IMR-90 (cell line): Measurements from ENCODE around the gene PPARG.

Source experiments
- BHLHE40 ChIP-seq: fragments of 150-350 bp; IDR thresholded peaks from 2 replicates; pipeline ENCODE4 v1.6.1; 2016; ENCODE audit warnings: mild to moderate bottlenecking, low read depth, low read length
- FOS ChIP-seq: fragments of 150-350 bp; IDR thresholded peaks from 2 replicates; pipeline ENCODE4 v1.6.1; 2016; ENCODE audit warnings: low read depth, low read length
- MAFK ChIP-seq: IDR thresholded peaks from 2 replicates; pipeline ENCODE4 v1.6.1; 2012; ENCODE audit warnings: low read depth, low read length, improper control_type of control experiment
- NFE2L2 ChIP-seq: fragments of 150-350 bp; IDR thresholded peaks from 2 replicates; pipeline ENCODE4 v1.6.1; 2016; ENCODE audit warnings: low read depth, mild to moderate bottlenecking, low read length
- POLR2A ChIP-seq: IDR thresholded peaks from 2 replicates; pipeline ENCODE4 v1.6.1; 2012; ENCODE audit warnings: mild to moderate bottlenecking, low read depth, low read length
- RAD21 ChIP-seq: IDR thresholded peaks from 2 replicates; pipeline ENCODE4 v1.6.1; 2012; ENCODE audit warnings: low read length, improper control_type of control experiment
- RCOR1 ChIP-seq: IDR thresholded peaks from 2 replicates; pipeline ENCODE4 v1.6.1; 2012; ENCODE audit warnings: mild to moderate bottlenecking, low read length, improper control_type of control experiment; ENCODE audit not compliant: insufficient replicate concordance
- RFX5 ChIP-seq: IDR thresholded peaks from 2 replicates; pipeline ENCODE4 v1.8.0; 2012; ENCODE audit warnings: low read depth, mild to moderate bottlenecking, low read length, moderate library complexity
- SMC3 ChIP-seq: fragments of 150-350 bp; IDR thresholded peaks from 2 replicates; pipeline ENCODE4 v1.6.1; 2016; ENCODE audit warnings: low read depth, mild to moderate bottlenecking, antibody characterized with exemption, low read length, moderate library complexity
- TF ChIP-seq, protein P1 (sequence below): conservative IDR thresholded peaks from 2 replicates; pipeline ENCODE4 v1.5.1; 2012; ENCODE audit warnings: mild to moderate bottlenecking, low read depth, low read length, improper control_type of control experiment

DNA sequence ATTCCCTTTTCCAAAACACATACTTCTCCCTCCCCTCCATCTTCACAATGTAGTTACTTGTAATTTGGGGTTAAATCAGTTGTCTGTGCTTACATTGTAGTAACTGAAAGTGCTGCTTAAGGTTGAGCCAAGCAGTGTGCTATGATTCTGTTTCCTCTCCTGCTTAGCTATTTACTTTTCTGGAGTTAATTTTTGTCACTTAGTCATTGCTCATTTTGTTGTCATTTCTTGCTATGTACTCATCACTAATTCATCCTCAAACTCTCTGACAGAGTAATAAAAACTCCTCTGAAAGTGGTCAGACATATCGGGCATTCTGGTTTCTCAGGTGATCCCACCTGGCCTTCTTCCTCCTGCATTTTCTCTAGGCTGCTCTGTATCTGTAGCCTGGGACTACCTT is 80.7 kb downstream of the PPARG start:
- TF ChIP-seq POLR2A: no peak
- TF ChIP-seq, protein P1, sequence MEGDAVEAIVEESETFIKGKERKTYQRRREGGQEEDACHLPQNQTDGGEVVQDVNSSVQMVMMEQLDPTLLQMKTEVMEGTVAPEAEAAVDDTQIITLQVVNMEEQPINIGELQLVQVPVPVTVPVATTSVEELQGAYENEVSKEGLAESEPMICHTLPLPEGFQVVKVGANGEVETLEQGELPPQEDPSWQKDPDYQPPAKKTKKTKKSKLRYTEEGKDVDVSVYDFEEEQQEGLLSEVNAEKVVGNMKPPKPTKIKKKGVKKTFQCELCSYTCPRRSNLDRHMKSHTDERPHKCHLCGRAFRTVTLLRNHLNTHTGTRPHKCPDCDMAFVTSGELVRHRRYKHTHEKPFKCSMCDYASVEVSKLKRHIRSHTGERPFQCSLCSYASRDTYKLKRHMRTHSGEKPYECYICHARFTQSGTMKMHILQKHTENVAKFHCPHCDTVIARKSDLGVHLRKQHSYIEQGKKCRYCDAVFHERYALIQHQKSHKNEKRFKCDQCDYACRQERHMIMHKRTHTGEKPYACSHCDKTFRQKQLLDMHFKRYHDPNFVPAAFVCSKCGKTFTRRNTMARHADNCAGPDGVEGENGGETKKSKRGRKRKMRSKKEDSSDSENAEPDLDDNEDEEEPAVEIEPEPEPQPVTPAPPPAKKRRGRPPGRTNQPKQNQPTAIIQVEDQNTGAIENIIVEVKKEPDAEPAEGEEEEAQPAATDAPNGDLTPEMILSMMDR: no peak
- TF ChIP-seq NFE2L2: no peak
- TF ChIP-seq MAFK: no peak
- TF ChIP-seq RCOR1: no peak
- no peak for TF ChIP-seq BHLHE40
- no peak for TF ChIP-seq FOS
- no peak for TF ChIP-seq RFX5
- TF ChIP-seq SMC3: no peak
- TF ChIP-seq RAD21: no peak
